IMR-90 (cell line): Measurements from ENCODE around the gene TMSB10. TPM values are rescaled to one million over a fixed set of nuclear protein-coding genes. Genes with fewer than 3 reads are reported as not detected.

ENCODE experiments used
- ATAC-seq: fragments of 200-7000 bp; cut with Tn5 transposase; 2 replicates; pipeline ENCODE4 v1.9.1; 2020; ENCODE audit warnings: low read depth, mild to moderate bottlenecking, moderate library complexity
- BruUV-seq: library from RNA; stranded (reverse); fragments of 400-500 nt; replicated peaks from 2 replicates; lab custom pipeline; 2021; lab: Mats Ljungman, UMichigan
- CTCF ChIA-PET: fragments of 300-600 bp; formaldehyde crosslinking; extraction: SDS; loops from one replicate; lab custom pipeline; 2021; ENCODE audit warnings: antibody characterized with exemption; lab: Yijun Ruan, JAX
- POLR2A ChIA-PET: fragments of 300-600 bp; sonication (Branson Sonifier 250); formaldehyde crosslinking; loops from one replicate; lab custom pipeline; 2022; ENCODE audit warnings: antibody characterized with exemption; ENCODE audit not compliant: unreplicated experiment; lab: Charles Lee
- DNase-seq: peaks from one replicate; pipeline ENCODE4 v3.0.0; 2013
- H2AFZ ChIP-seq: replicated peaks from 2 replicates; pipeline ENCODE3; 2013; ENCODE audit warnings: low read length, mild to moderate bottlenecking; ENCODE audit not compliant: poor library complexity
- H2AK5ac ChIP-seq: 2 replicates; pipeline ENCODE4 v1.6.1; 2013; ENCODE audit warnings: low read depth, low read length, inconsistent platforms
- H2AK9ac ChIP-seq: replicated peaks from 2 replicates; pipeline ENCODE3; 2013; ENCODE audit warnings: mild to moderate bottlenecking, low read depth, low read length, moderate library complexity; ENCODE audit not compliant: poor library complexity
- H2BK120ac ChIP-seq: 2 replicates; pipeline ENCODE4 v1.6.1; 2013; ENCODE audit warnings: low read depth, low read length, inconsistent platforms
- H2BK15ac ChIP-seq: 3 replicates; pipeline ENCODE4 v1.6.1; 2013; ENCODE audit warnings: low read depth, low read length, inconsistent platforms
- H2BK20ac ChIP-seq: 2 replicates; pipeline ENCODE4 v1.6.1; 2013; ENCODE audit warnings: low read depth, mild to moderate bottlenecking, inconsistent platforms, low read length, moderate library complexity
- H2BK5ac ChIP-seq: 2 replicates; pipeline ENCODE4 v1.6.1; 2013; ENCODE audit warnings: mild to moderate bottlenecking, low read depth, low read length, inconsistent platforms; ENCODE audit not compliant: poor library complexity, severe bottlenecking
- H3K14ac ChIP-seq: replicated peaks from 2 replicates; pipeline ENCODE4 v1.6.1; 2013; ENCODE audit warnings: low read depth, low read length, inconsistent platforms
- H3K18ac ChIP-seq: 2 replicates; pipeline ENCODE4 v1.6.1; 2013; ENCODE audit warnings: low read depth, low read length, control low read depth
- H3K23ac ChIP-seq: 2 replicates; pipeline ENCODE4 v1.6.1; 2013; ENCODE audit warnings: low read depth, low read length, inconsistent platforms
- H3K27ac ChIP-seq: 2 replicates; pipeline ENCODE4 v1.5.1; 2013; ENCODE audit warnings: mild to moderate bottlenecking, control low read depth, low read length; ENCODE audit not compliant: insufficient read depth
- H3K27me3 ChIP-seq: 2 replicates; pipeline ENCODE4 v1.6.1; 2013; ENCODE audit warnings: low read length; ENCODE audit not compliant: control insufficient read depth, insufficient read depth
- H3K36me3 ChIP-seq: 2 replicates; pipeline ENCODE4 v1.6.1; 2013; ENCODE audit warnings: low read length, mixed read lengths; ENCODE audit not compliant: control insufficient read depth, insufficient read depth
- H3K4ac ChIP-seq: 2 replicates; pipeline ENCODE4 v1.6.1; 2013; ENCODE audit warnings: low read depth, low read length, inconsistent platforms
- H3K4me1 ChIP-seq: 2 replicates; pipeline ENCODE4 v1.6.1; 2013; ENCODE audit warnings: low read length, mixed read lengths; ENCODE audit not compliant: control insufficient read depth, insufficient read depth
- H3K4me2 ChIP-seq: 2 replicates; pipeline ENCODE4 v1.6.1; 2013; ENCODE audit warnings: low read depth, mild to moderate bottlenecking, control low read depth, low read length, moderate library complexity
- H3K4me3 ChIP-seq: 2 replicates; pipeline ENCODE4 v1.5.1; 2013; ENCODE audit warnings: low read depth, mild to moderate bottlenecking, control low read depth, low read length, moderate library complexity; ENCODE audit not compliant: insufficient read depth
- H3K56ac ChIP-seq: 2 replicates; pipeline ENCODE4 v1.6.1; 2013; ENCODE audit warnings: low read length, inconsistent platforms; ENCODE audit not compliant: insufficient read depth; ENCODE audit errors: extremely low read depth
- H3K79me1 ChIP-seq, 2 experiments: 2 replicates each; pipeline ENCODE4 v1.6.1; 2013; ENCODE audit warnings: low read length in 2 of 2, inconsistent platforms in 1 of 2, low read depth in 1 of 2
- H3K9ac ChIP-seq: 2 replicates; pipeline ENCODE4 v1.6.1; 2013; ENCODE audit warnings: low read depth, low read length, control low read depth
- H3K9me1 ChIP-seq: 2 replicates; pipeline ENCODE4 v1.6.1; 2013; ENCODE audit warnings: low read length, inconsistent platforms; ENCODE audit not compliant: insufficient read depth
- H3K9me3 ChIP-seq: 2 replicates; pipeline ENCODE4 v1.6.1; 2013; ENCODE audit warnings: low read length; ENCODE audit not compliant: control insufficient read depth, insufficient read depth
- H4K20me1 ChIP-seq: 2 replicates; pipeline ENCODE4 v1.6.1; 2013; ENCODE audit warnings: low read length, inconsistent platforms; ENCODE audit not compliant: insufficient read depth
- H4K5ac ChIP-seq: 2 replicates; pipeline ENCODE4 v1.6.1; 2013; ENCODE audit warnings: mild to moderate bottlenecking, low read depth, low read length, control low read depth
- H4K8ac ChIP-seq, 2 experiments: 2 replicates each; pipeline ENCODE4 v1.6.1; 2013; ENCODE audit warnings: low read depth in 2 of 2, low read length in 2 of 2, control low read depth in 1 of 2, inconsistent platforms in 1 of 2
- H4K91ac ChIP-seq: 2 replicates; pipeline ENCODE4 v1.6.1; 2013; ENCODE audit warnings: low read depth, low read length, inconsistent platforms; ENCODE audit not compliant: insufficient read depth
- BHLHE40 ChIP-seq: fragments of 150-350 bp; IDR thresholded peaks from 2 replicates; pipeline ENCODE4 v1.6.1; 2016; ENCODE audit warnings: mild to moderate bottlenecking, low read depth, low read length
- CTCF ChIP-seq: conservative IDR thresholded peaks from 2 replicates; pipeline ENCODE4 v1.5.1; 2012; ENCODE audit warnings: mild to moderate bottlenecking, low read depth, low read length, improper control_type of control experiment
- MXI1 ChIP-seq: IDR thresholded peaks from 2 replicates; pipeline ENCODE4 v1.6.1; 2012; ENCODE audit warnings: low read depth, mild to moderate bottlenecking, low read length, moderate library complexity, borderline replicate concordance
- POLR2A ChIP-seq: IDR thresholded peaks from 2 replicates; pipeline ENCODE4 v1.6.1; 2012; ENCODE audit warnings: mild to moderate bottlenecking, low read depth, low read length
- RFX5 ChIP-seq: IDR thresholded peaks from 2 replicates; pipeline ENCODE4 v1.8.0; 2012; ENCODE audit warnings: low read depth, mild to moderate bottlenecking, low read length, moderate library complexity
- USF2 ChIP-seq: fragments of 150-350 bp; IDR thresholded peaks from 2 replicates; pipeline ENCODE4 v1.6.1; 2017; ENCODE audit warnings: mild to moderate bottlenecking, antibody characterized with exemption, low read length, low read depth
- WGBS, 2 experiments: methylation state at CpG; one replicate each; pipeline versions ENCODE4 v1.1.5 to v1.1.7; 2013; ENCODE audit warnings: missing lambda C conversion rate in 2 of 2; ENCODE audit not compliant: insufficient read length in 1 of 2; ENCODE audit errors: extremely low coverage in 2 of 2; 5-methylcytosine and 5-hydroxymethylcytosine counted together
- dilution Hi-C: fragments of 300-500 bp; cut with HindIII; formaldehyde crosslinking; loops from one replicate; pipeline ENCODE4 v1.14.3; 2018; ENCODE audit warnings: low sequenced_read_pairs; ENCODE audit not compliant: unreplicated experiment
- in situ Hi-C: fragments of 300-500 bp; cut with MboI; formaldehyde crosslinking; loops from 3 replicates; pipeline ENCODE4 v1.14.3; 2019; ENCODE audit warnings: low sequenced_read_pairs, inconsistent platforms, mixed read lengths
- intact Hi-C: fragments of 100-400 bp; cut with micrococcal nuclease; formaldehyde crosslinking; loops from 2 replicates; pipeline ENCODE4 v1.10.0; 2022
- polyA plus RNA-seq, 3 experiments: library from polyadenylated mRNA; depleted of rRNA; stranded (reverse); fragments of >200 nt; gene quantifications; 2 replicates each; pipeline ENCODE4 v1.2.3, GENCODE V29; 2012; ENCODE audit warnings: low replicate concordance in 1 of 3
- total RNA-seq: library from RNA; depleted of rRNA; stranded (reverse); fragments of >200 nt; gene quantifications from 2 replicates; pipeline ENCODE4 v1.2.3, GENCODE V29; 2012

Gene TMSB10
- total and polyA plus RNA-seq, 2 of the 4 experiments (the other 2 are of a cell fraction) = 3,620 to 5,527 TPM

GRCh38 chr2:84878459-84878858 is 27.0 kb upstream of the TMSB10 start:
- Histone ChIP-seq H3K36me3 (peaks cover 6% of the 10 kb centered on the region), H3K4me3 (no peak overlapping the region), H3K27me3 (no peaks in the 10 kb centered on the region), H3K4ac (0 out of 2 replicates have a peak overlapping the region, but pooled peaks have one; percentile 47), H3K27ac (no peak overlapping the region), H2BK20ac (peak overlapping the region; percentile 57; the same call in 1 of the 2 replicates), H3K9ac (no peak overlapping the region), H2BK120ac (0 out of 2 replicates have a peak overlapping the region, but pooled peaks have one; percentile 32), H3K4me1 (peaks cover 15% of the 10 kb centered on the region), H2AK5ac (0 out of 2 replicates have a peak overlapping the region, but pooled peaks have one; percentile 64), H3K23ac (peak overlapping the region; percentile 45; the same call in 1 of the 2 replicates), H2BK5ac (no peak overlapping the region), H4K8ac (no peak overlapping the region; a peak in 1 of 4 replicates), H3K4me2 (0 out of 2 replicates have a peak overlapping the region, but pooled peaks have one; percentile 10), H2AK9ac (peak overlapping the region; percentile 52), H2BK15ac (0 out of 3 replicates have a peak overlapping the region, but pooled peaks have one; percentile 26), H4K5ac (no peak overlapping the region), H3K79me1 (peaks cover 27 to 50% of the 10 kb centered on the region in 2 experiments; a peak in 3 of 4 replicates), H4K91ac (no peak overlapping the region), H3K56ac (no peak overlapping the region), H3K18ac (no peak overlapping the region), H2AFZ (no peak overlapping the region), H3K14ac (0 out of 2 replicates have a peak overlapping the region, but pooled peaks have one; percentile 34), H3K9me1 (peaks cover 8% of the 10 kb centered on the region; the same call in 1 of the 2 replicates), H3K9me3 (no peaks in the 10 kb centered on the region), H4K20me1 (no peaks in the 10 kb centered on the region)
- ATAC-seq (no peak), DNase-seq (no peak)
- dilution Hi-C loops (no loop called here), in situ Hi-C loops (no loop called here), intact Hi-C loops (no loop called here)
- CTCF ChIA-PET = no interaction called here
- POLR2A ChIA-PET = no interaction called here
- no TSS peak for BruUV-seq
- TF ChIP-seq RFX5 (no peak), POLR2A (no peak), CTCF (no peak), BHLHE40 (no peak), USF2 (no peak), MXI1 (no peak)
- WGBS, 2 experiments = no CpG with 5 or more reads among the region's 1 CpG
